ENCODE results near the gene ACACB.

ACACB gene

DNA sequence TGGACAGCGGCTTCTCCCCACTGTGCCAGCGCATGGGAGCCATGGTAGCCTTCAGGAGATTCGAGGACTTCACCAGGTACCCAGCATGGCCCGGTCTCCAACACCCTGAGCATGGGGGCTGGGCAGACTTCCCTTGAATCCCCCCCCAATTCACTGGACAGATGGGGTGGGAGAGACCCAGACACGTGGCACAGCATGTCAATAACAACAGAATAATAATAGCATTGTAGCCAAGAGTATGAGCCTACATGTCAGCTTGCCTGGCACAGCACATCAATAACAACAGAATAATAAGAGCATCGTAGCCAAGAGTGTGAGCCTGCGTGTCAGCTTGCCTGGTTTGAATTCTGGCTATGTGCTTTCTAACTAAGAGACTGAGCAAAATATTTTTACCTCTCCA, 116.3 kb downstream of the ACACB start:
- no peak for DNase-seq
- H3K4me3 ChIP-seq (ENCODE audit: low read depth, low read length), result no peak overlapping the region
- no peaks in the 10 kb centered on the region for H3K27me3 ChIP-seq

GRCh38 chr12:109234012-109234411, 117.6 kb downstream of the ACACB start:
- Histone ChIP-seq H3K27me3 (no peaks in the 10 kb centered on the region), H3K36me3 (no peaks in the 10 kb centered on the region), H3K9me3 (no peaks in the 10 kb centered on the region), H3K4me1 (no peaks in the 10 kb centered on the region), H3K4me3 (ENCODE audit: low read depth, low read length) (no peak overlapping the region)
- DNase-seq, result no peak
- no peak for TF ChIP-seq CTCF (IDR thresholded peaks at IDR 0.05; ENCODE audit: low read depth, low read length)

More for the DNA sequence above, 116.3 kb downstream of the ACACB start:
- Histone ChIP-seq H3K4me1 (no peaks in the 10 kb centered on the region), H3K9me3 (no peaks in the 10 kb centered on the region), H3K36me3 (no peaks in the 10 kb centered on the region)
- no peak for TF ChIP-seq CTCF (IDR thresholded peaks at IDR 0.05; ENCODE audit: low read depth, low read length)

DNA sequence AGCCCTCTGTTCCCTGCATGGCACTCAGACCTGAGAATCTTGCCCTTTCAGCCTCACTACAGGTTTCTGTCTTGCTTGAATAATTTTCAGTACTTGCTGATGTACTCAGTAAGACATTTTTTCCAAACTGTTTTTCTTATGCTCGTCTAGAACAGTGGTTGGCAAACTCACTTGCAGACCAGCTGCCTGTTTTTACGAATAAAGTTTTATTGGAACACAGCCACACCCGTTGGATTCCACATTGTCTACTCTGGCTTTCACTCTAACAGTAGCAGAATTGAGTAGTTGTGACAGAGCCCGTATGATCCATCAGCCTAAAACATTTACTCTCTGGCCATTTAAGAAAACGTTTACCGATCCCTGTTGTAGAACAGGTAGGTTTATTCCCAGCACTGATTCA, 119.9 kb downstream of the ACACB start:
- DNase-seq, result no peak
- no peaks in the 10 kb centered on the region for H3K9me3 ChIP-seq
- TF ChIP-seq CTCF (IDR thresholded peaks at IDR 0.05; ENCODE audit: low read depth, low read length), result no peak
- H3K4me1 ChIP-seq, result no peaks in the 10 kb centered on the region
- no peak overlapping the region for H3K4me3 ChIP-seq (ENCODE audit: low read depth, low read length)
- H3K27me3 ChIP-seq, result no peaks in the 10 kb centered on the region
- H3K36me3 ChIP-seq, result no peaks in the 10 kb centered on the region

- TF ChIP-seq CTCF (IDR thresholded peaks at IDR 0.05; ENCODE audit: low read depth, low read length), result no peak
- DNase-seq, result no peak
- Histone ChIP-seq H3K27me3 (no peaks in the 10 kb centered on the region), H3K4me1 (no peaks in the 10 kb centered on the region), H3K36me3 (no peaks in the 10 kb centered on the region), H3K9me3 (no peaks in the 10 kb centered on the region), H3K4me3 (ENCODE audit: low read depth, low read length) (no peak overlapping the region)
These were observed 122.8 kb downstream of the ACACB start for GRCh38 chr12:109239179-109239578.

- H3K4me3 ChIP-seq (ENCODE audit: low read depth, low read length), result no peak overlapping the region
- no peaks in the 10 kb centered on the region for H3K27me3 ChIP-seq
- TF ChIP-seq CTCF (IDR thresholded peaks at IDR 0.05; ENCODE audit: low read depth, low read length), result no peak
- DNase-seq, result no peak
- H3K4me1 ChIP-seq, result no peaks in the 10 kb centered on the region
- H3K9me3 ChIP-seq, result no peaks in the 10 kb centered on the region
- no peaks in the 10 kb centered on the region for H3K36me3 ChIP-seq
These were observed 123.3 kb downstream of the ACACB start for GRCh38 chr12:109239691-109240090.

- H3K36me3 ChIP-seq, result no peaks in the 10 kb centered on the region
These were observed 124.0 kb downstream of the ACACB start for GRCh38 chr12:109240365-109240764.

More at GRCh38 chr12:109240365-109240764, 124.0 kb downstream of the ACACB start:
- DNase-seq, result no peak
- no peaks in the 10 kb centered on the region for H3K4me1 ChIP-seq
- H3K4me3 ChIP-seq (ENCODE audit: low read depth, low read length), result no peak overlapping the region
- no peaks in the 10 kb centered on the region for H3K27me3 ChIP-seq
- no peaks in the 10 kb centered on the region for H3K9me3 ChIP-seq
- no peak for TF ChIP-seq CTCF (IDR thresholded peaks at IDR 0.05; ENCODE audit: low read depth, low read length)

Data from BE2C (cell line).